SKM-1 (cell line): ENCODE measurements around the gene NAV3.

Source experiments
- DNase-seq: peaks from one replicate; lab custom pipeline; 2025; ENCODE audit not compliant: unreplicated experiment; lab: John Stamatoyannopoulos, UW

NAV3 gene

DNA sequence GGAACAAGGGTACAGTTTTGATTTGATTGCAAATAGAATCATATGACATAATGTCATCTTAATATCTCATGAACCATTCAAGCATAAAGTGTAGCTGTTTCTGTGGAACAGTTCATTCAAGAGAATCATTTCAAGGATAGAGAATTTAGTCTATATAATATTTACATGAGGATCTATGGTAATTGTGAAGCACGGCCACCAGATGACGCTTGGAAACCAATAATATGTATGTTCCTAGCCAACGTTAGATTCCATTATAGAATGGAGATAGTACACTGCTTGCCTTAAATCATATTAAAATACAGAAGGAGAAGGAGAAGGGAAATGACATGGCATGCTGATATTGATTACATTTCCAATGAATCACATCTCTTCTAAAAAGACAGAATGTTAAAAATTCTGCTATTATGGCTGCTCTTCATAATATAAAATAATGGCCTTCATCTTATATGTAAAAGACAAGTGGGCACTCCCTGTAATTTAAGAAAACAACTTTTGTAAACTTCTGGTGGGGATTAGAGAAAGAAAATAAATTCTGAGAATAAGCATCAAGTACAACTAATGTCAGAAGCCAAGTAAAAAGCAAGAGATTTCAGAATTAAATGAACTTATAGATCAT, 351.0 kb downstream of the NAV3 start:
- no peak for DNase-seq

DNA sequence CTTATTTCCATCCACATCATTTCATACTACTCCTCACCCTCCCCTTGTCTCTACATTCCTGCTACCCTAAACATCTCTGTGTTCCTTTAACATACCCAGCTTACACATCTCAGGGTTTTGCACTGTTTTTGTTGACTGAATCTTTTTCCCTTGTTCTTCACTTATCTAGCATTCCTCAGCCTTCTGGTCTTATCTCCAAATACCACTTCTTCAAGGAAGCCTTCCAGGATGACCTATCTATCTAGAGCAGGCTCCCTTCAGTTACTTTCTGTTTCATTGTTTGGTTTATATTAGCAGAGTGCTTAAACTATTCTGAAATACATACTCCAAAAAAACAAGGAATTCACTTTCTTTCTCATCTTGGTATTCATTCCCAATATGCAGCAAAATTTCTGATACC, 353.1 kb downstream of the NAV3 start:
- no peak for DNase-seq

DNA sequence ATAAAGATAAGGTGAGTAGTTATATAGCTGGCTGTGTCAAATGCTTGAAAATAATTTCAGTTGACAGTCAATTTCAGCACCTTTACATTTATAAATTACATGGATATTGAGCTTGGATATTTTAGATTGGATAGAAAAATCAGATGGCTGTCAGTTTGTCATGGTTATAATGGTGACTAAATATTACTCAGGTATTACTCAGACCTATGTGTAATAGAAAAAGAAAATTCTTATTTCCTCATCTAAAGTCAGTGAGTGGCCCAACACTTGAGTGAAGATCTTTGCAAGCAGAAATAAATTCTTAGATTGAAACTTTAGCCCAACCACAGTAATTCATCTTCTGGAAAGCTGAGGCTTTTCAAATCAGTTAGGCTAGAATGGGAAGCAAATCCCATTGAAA, 354.4 kb downstream of the NAV3 start:
- no peak for DNase-seq

DNA sequence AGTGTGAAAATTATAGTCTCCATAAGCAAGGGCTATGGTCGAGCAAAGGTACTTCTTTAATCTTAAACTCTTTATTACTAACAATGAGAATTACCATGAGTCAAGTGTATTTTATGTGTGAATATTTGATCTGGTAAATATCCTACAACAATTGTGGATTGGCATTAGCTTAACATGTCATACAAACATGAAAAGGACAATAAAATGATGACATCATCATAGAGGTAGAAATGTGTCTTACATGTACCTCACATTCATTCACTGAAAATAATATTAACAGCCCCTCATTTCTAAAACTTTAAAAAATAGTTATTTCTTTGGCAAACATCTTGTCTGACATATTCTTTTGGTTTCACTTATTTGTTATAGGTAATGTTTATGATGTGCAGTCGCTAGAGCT, 355.0 kb downstream of the NAV3 start:
- no peak for DNase-seq

DNA sequence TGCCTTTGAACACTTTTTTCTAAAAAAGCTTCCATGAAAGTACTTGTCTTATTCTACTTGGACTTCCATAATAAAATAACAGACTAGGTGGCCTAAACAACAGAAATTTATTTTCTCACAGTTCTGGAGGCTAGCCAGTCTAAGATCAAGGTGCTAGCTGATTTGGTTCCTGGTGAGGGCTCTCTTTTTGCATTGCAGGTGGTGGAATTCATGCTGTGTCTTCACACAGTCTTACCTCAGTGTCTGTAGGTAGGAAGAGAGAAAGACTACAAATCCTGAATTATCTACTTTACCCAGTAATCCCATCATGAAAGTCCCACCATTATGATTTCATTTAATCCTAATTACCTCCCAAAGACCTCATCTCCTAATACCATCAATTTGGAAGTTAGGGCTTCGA, 356.0 kb downstream of the NAV3 start:
- DNase-seq = no peak

DNA sequence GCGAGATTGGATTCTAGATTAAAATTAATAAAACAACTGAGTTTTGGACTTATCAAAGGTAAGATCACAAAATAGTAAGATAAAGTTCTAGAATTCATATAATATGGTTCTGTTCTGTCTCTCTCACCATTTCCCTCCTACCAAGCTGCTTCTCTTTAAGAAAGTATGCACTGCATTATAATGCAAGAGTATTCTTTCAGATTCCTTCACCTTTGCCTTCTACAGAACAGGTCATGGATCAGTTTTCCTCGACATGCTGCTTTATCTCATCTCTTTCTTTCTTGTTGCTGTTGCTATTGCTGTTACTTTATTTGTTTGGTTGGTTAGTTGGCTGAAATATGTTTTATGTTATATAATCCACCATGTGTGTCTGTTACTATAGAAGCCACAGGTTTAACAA, 357.0 kb downstream of the NAV3 start:
- no peak for DNase-seq

DNA sequence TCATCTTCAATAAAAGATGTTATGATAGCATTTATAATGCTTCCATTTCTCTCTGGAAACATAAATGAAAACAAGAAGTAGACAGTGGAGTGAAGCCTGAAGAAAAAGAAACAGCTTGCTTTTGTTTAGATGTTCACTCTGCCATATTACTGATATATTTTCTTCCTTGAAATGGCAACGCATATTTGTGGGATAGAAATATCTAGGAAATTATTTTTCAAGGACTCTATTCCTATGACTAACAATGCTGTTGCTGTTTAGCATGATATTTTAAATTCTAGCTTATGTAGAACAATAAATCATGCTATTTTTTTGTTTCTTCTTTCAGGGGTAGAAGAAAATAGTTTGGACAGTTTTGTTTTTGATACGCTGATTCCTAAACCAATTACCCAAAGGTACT, 359.0 kb downstream of the NAV3 start:
- DNase-seq = no peak

DNA sequence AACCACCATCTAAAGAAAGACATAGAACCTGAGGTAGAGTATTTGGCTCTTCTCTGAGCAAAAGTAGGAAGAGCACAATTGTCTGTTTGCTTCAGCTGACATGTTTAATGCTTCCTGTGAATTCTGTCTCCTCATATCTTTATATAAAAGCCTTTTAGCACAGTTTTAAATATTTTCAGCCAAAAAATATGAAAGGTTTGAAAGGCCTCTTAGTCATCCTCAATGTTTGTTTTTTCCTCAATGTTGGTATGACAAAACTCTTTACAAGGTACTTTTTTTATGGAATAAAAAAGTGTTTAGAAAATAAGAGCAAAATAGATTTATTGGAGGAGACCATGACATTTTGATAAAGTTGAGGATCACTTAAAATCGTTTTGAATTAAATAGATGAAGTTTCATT, 360.9 kb downstream of the NAV3 start:
- DNase-seq = no peak

DNA sequence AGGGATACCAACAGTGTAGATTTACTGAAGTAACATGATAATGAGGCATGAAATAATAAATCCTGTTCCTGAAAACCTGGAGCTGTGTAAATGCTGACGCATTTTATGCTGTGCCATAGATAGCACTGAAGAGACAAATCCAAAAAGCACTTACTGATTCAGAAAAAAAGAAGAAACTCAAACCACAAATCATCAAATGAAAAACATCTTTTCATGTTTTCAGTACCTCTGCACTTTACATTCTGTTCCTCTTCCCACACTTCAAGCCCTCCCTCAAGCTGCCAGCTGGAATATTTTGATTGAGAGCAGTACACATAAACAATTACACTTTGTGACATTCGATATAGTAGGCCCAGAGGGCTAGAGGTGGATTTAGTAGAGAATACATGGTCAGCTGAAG, 362.3 kb downstream of the NAV3 start:
- DNase-seq = no peak

DNA sequence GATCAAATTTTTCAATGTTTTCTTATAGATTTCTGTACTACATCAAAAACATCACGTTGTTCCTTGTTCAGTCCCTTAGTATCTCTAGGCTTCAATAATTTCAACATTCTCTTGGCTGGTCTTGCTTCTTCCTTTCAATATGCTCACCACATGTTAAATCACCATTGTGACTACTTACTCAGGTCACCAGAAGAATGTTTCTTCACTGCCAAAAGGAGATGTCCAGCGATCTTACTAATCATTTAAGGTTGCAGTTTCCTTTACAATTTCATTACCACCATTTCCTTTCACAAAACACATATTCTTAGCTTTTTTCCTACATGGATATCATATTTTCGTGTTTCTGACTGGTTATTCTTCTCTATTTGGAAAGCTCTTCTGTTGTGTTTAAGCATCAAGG, 363.8 kb downstream of the NAV3 start:
- DNase-seq = no peak

DNA sequence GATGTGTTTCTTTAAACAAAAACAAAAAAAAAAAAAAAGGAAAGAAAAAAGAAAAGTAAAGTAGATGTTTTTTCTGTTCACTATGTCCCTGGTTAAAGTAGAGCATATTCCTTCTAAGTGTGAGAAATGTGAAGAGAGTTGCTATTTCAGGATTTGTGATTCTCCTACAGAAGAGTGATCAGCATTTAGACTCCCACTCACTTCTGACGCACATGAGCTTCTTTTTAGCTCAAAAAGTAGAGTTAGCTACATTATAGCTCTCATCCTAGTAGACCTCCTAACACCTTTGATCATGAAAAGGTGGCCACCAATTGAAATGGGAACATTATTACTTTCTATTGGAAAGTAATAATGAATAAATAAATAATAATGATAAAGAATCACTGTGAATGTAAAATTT, 368.2 kb downstream of the NAV3 start:
- DNase-seq = no peak

DNA sequence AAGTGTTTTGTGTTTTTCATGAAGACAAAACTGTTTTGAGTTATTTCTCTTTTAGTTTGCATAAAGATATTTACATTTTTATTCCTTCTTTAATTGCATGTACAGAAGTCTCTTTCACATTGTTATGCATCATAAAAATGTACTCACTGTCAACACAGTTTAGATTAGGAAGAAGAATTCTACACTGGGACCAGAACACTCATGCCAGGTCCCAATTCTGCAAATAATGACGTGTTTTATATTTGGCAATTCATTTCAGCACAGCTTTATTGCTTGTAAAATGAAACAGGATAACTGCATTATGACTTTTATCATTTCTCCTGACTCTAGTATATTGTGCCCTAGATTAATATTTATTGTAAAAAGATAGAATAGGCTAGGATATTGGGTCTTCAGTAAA, 369.2 kb downstream of the NAV3 start:
- DNase-seq = no peak

DNA sequence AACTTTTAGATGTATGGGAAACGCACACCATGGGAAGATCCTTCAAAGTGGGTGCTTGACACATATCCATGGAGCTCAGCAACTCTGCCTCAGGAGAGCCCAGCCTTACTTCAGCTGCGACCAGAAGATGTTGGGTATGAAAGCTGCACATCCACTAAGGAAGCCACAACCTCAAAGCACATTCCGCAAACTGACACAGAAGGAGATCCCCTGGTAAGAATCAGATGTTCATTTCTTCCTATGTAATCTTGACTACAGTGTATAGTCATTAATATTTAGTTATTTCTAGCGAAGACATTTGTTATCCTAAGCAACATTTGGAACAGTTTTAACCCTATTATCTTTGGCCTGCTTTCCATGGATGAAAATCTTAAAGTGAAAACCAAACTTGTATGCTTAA, 374.2 kb downstream of the NAV3 start:
- DNase-seq = no peak

DNA sequence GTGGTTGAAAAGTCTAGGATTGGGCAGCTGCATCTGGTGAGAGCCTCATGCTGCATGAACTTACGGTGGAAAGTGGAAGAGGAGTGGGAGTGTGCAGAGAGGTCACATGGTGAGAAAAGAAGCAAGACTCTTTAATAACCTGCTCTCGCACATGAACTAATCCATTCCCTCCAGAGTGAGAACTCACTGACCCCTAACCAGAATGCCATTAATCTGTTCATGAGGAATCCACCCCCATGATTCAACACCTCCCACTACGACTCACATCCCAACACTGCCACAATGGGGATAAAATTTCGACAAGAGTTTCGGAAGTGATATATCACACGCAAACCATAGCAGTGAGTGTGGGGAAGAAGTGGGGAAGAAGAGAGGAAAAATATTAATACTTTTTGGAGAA, 377.4 kb downstream of the NAV3 start:
- no peak for DNase-seq

DNA sequence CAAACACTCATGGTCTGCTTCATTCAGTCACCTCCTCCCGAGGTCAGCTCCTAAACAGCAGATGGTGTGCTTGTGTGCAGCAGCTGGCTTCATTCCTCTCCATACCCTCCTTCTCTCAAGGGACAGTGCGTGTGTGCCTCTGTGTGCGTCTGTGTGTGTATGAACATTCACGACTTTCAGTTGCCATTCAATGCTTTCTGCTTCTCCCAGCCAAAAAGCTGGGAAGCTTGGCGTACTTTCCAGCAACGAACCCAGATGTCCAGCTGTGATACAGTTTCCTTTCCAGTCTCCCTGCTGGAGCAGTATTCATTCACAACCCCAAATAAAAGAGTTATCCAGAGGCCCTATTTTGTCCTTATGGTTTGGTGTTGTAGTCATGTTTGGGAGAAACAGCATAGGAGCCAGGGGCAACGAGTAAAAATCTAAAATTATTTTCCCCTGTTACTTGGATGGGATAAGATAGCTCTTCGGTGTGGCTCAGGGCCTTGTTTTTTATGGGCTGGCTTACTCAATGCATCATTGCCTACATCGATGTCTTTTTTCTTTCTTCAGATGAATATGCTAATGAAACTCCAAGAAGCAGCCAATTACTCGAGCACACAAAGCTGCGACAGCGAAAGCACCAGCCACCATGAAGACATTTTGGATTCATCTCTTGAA, 379.3 kb downstream of the NAV3 start:
- no peak for DNase-seq

DNA sequence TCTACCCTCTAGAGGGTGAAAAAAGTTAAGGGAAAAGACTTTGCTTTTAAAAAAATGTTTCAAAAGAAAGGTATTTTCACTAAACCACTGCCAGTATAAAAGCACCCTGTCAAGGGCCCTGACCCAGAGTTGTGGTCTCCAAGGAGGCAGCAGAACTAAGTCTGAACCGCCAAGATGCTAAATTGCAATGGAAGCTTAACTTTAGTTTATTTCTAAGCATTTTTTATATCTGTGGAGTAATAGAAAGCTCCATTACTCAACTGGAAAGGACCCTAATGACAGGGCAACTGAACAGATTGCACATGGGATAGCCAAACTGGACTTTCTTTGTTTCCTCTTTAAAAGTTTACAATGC, 379.8 kb downstream of the NAV3 start:
- no peak for DNase-seq

DNA sequence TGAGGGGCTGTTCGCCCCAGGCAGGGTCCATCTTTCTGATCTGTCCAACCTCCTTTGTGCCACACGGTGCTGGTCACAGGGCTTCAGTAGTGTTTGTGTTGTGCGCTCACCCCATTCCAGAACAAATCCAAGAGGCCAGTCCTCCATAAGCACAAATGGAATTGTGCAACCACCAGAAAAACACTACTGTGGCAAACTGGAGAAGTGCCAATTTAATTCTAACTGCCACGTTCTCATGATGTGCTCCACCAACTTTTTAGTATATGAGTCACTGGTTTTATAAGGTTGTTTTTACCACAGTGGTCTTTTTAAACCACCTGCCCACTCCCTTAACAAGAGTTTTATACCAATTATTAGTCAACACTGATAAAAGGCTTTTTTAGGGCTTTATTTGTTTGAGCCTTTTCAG, 380.2 kb downstream of the NAV3 start:
- no peak for DNase-seq

DNA sequence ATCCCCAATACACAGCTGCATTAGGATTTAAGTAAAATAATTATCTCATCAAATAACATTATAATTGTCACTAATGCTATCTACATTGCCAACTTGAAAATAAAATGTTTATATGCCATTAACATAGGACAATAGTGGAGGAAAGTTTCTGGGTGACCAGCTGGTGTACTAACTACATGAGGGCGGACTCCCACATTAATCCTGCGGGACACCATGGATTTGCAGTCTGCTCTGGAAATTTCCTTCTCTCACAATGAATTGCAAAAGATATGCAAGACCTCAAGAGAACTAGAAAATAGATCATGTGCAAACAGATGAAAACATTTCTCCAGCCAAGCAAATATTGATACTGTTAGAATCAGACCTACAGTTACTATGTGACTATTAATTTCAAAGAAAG, 390.1 kb downstream of the NAV3 start:
- no peak for DNase-seq

DNA sequence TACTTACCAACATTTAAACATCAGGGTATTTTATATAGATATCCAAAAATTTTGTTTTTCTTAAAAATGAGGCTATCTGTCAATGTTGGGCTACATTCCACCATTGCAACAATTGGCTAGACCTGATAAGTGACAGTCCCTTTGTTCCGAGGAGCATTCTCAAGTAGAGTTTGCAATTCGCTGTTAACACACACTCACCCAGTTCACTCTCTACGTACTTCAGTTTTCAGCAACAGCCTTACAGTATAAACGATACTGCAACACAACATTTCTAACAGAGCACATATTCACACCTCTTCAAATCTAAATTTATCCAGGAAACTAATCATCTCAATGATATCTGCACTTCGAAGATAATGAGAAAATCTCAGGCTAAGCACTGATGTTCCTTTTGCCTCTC, 393.5 kb downstream of the NAV3 start:
- DNase-seq = no peak

DNA sequence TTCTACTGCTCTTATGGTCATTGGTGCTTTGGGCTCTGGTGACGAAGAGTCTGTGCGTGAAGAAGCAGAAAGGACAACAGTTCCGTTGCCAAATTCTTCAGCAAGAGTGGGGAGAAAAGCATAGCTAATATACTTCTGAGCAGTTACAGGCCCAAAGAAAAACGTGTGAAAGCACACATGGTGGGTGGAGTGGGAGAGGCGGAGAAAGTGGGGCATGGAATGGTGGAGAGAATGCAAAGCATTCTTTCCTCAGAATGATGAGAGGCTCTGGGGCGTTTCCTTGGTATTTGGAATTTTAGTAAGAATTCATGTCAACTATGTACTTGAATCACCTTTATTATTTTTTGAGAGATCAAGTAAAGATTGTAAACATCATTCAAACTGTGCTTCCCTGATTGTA, 396.1 kb downstream of the NAV3 start:
- no peak for DNase-seq

DNA sequence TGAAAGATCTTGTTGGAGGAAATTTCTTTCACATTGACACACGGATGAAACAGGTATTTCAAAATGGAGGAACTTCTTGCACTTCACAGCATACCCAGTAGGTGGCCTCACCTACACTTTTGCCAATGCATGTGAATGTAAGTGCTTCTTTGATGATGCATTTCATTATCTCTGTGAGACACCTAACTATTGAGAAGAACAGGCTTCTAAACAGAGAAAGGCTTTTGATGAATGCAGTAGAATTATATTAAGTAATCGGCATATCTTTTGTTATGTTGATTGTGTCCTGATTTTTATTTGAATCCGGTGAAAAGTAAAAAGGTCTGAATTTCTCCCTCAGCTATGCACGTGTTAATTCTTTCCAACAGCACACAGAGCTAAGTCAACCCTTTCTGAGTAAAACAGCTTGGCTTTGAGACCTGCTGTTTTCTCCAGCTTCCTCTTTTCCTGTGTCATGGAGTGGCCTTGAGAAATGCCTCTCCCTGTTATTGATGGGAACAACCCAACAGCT, 399.0 kb downstream of the NAV3 start:
- DNase-seq = no peak

DNA sequence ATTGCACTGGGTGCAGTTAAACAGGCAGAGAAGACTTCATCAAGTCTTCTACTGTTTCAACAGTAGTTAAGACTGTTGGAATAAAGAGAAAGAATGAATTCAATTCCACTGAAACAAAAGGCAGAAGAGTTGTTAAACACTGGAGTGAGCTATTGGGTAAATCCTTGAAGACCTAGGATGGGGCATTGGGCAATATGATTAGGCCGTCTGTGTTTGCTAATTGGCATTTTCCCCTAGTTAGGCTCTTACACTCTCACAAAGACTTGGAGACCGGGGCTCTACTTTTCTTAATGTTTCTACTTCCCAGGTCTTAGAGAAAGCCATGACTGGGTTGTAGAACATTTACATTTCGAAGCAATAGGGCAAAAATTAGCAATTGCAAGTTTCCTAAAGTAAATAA, 402.1 kb downstream of the NAV3 start:
- no peak for DNase-seq

DNA sequence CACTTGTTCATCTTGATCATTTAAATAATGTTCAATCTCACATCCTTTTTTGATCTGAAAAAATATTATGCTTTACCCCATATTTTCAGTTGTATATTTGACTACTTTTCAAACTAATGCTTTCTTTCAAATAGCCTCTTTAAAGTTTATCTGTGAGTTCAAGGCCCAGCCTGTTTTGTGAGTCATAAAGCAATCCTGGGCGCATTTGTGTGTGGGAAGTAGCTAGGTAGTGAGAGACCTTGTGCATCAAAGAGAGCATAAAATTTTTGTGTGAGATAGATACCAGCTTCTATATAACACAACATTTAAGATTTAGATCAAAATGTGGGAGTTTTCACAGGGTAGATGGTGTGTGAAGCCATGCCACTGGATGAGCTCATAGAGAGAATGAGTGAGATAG, 405.6 kb downstream of the NAV3 start:
- no peak for DNase-seq
